ENCODE results near the gene MRPS31. TPM values are rescaled to one million over a fixed set of nuclear protein-coding genes. Genes with fewer than 3 reads are reported as not detected.

The MRPS31 gene
- polyA plus RNA-seq, 1 experiment, result 22.8 TPM

DNA sequence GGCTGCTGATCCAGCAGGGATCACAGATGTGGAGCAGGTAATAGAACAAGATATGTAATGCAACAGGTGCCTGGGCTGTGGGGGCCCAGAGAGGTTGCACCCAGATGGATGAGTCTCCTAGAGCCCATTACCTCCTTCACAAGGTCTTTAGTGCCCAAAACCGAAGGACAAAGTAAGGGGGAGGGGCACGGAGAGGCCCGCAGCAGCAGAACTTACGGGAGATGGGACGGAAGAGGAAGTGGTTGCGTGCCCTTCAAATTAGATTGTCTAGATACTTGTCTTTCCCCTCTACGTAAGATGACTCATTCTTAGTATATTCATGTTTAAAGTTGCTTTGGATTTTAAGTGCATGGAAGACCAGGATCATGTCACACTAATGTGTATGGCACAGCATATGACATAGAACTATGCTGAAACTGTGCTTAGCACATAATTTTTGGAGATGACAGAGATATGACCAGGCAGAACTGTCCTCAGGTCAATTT, 5.7 kb upstream of the MRPS31 start:
- CTCF ChIA-PET, result interaction anchor here (0.7 to 2.7 kb wide), 12 partner anchors 8 to 1094 kb away, joined by 3 to 13 read pairs (median 6); partner anchors contain the start of gene SLC25A15
- H3K4me3 ChIP-seq (ENCODE audit: low read depth, low read length), result no peak overlapping the region
- DNase-seq (ENCODE audit: low read depth, low spot score), result no peak
- POLR2A ChIA-PET, result no interaction called here
- H3K27me3 ChIP-seq (ENCODE audit: control insufficient read depth, insufficient read depth, low read length), result no peaks in the 10 kb centered on the region
- H3K9me3 ChIP-seq (ENCODE audit: control insufficient read depth, insufficient read depth, low read length), result no peaks in the 10 kb centered on the region
- H3K27ac ChIP-seq (ENCODE audit: low read depth, low read length), result no peak overlapping the region
- TF ChIP-seq CTCF (IDR thresholded peaks at IDR 0.05; ENCODE audit: low read depth, low read length), result no peak

DNA sequence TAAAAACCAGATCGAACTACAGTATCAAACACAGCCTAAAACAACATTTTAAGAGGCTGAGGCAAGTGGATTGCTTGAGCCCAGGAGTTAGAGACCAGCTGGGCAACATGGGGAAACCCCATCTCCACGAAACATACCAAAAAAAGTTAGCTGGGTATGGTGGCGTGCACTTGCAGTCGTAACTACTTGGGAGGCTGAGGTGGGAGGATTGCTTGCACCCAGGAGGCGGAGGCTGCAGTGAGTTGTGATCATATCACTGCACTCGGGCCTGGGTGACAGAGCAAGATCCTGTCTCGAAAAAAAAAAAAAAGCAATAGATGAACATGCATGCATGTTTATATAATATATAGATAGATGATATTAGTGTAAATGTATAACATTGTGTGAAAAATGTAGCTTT, 5.2 kb upstream of the MRPS31 start:
- no peak overlapping the region for H3K4me3 ChIP-seq (ENCODE audit: low read depth, low read length)
- ChIA-PET POLR2A (no interaction called here), CTCF (interaction anchor here (0.8 to 1.9 kb wide), 3 partner anchors 11 to 145 kb away, joined by 3 to 7 read pairs (median 7); no protein-coding TSS in a partner anchor)
- DNase-seq (ENCODE audit: low read depth, low spot score), result no peak
- no peak overlapping the region for H3K27ac ChIP-seq (ENCODE audit: low read depth, low read length)
- no peaks in the 10 kb centered on the region for H3K9me3 ChIP-seq (ENCODE audit: control insufficient read depth, insufficient read depth, low read length)
- no peak for TF ChIP-seq CTCF (IDR thresholded peaks at IDR 0.05; ENCODE audit: low read depth, low read length)
- no peaks in the 10 kb centered on the region for H3K27me3 ChIP-seq (ENCODE audit: control insufficient read depth, insufficient read depth, low read length)

DNA sequence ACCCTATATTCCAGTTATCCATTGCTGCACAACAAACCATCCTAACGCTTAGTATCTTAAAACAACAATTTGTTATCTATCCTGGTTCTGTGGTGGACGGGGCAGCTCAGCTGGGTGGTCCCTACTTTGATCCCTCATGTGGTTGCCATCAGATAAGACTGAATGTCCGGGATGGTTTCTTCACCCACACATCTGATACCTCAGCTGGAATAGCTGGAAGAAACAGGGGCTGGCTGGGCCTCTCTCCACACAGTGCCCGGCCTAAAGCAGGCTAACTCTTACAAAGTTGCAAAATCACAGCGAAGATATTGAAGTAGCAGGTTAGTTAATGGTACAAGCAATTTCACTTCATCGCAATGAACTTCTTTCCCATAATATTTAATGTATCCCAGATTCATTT, 3.7 kb upstream of the MRPS31 start:
- ChIA-PET POLR2A (no interaction called here), CTCF (interaction anchor here (1.0 kb wide), 1 partner anchor 706 kb away, joined by 3 read pairs; no protein-coding TSS in a partner anchor)
- Histone ChIP-seq H3K9me3 (ENCODE audit: control insufficient read depth, insufficient read depth, low read length) (no peaks in the 10 kb centered on the region), H3K27me3 (ENCODE audit: control insufficient read depth, insufficient read depth, low read length) (no peaks in the 10 kb centered on the region), H3K27ac (ENCODE audit: low read depth, low read length) (no peak overlapping the region), H3K4me3 (ENCODE audit: low read depth, low read length) (no peak overlapping the region)
- no peak for DNase-seq (ENCODE audit: low read depth, low spot score)
- no peak for TF ChIP-seq CTCF (IDR thresholded peaks at IDR 0.05; ENCODE audit: low read depth, low read length)

- no peak for TF ChIP-seq CTCF (IDR thresholded peaks at IDR 0.05; ENCODE audit: low read depth, low read length)
- no peak overlapping the region for H3K27ac ChIP-seq (ENCODE audit: low read depth, low read length)
- no peak overlapping the region for H3K4me3 ChIP-seq (ENCODE audit: low read depth, low read length)
- H3K27me3 ChIP-seq (ENCODE audit: control insufficient read depth, insufficient read depth, low read length), result no peaks in the 10 kb centered on the region
- POLR2A ChIA-PET, result no interaction called here
- CTCF ChIA-PET, result no interaction called here
- H3K9me3 ChIP-seq (ENCODE audit: control insufficient read depth, insufficient read depth, low read length), result no peaks in the 10 kb centered on the region
- DNase-seq (ENCODE audit: low read depth, low spot score), result no peak
These were observed 1.9 kb upstream of the MRPS31 start for GRCh38 chr13:40772765-40773473.

GRCh38 chr13:40770609-40770933, 419 bp downstream of the MRPS31 start:
- no peak for DNase-seq (ENCODE audit: low read depth, low spot score)
- POLR2A ChIA-PET, result interaction anchor here (0.6 kb wide), 1 partner anchor 14 kb away, joined by 3 read pairs; no protein-coding TSS in a partner anchor
- H3K27ac ChIP-seq (ENCODE audit: low read depth, low read length), result peak overlapping the region; percentile 83
- peak overlapping the region; percentile 98 for H3K4me3 ChIP-seq (ENCODE audit: low read depth, low read length)
- TF ChIP-seq CTCF (IDR thresholded peaks at IDR 0.05; ENCODE audit: low read depth, low read length), result no peak
- H3K27me3 ChIP-seq (ENCODE audit: control insufficient read depth, insufficient read depth, low read length), result no peaks in the 10 kb centered on the region
- CTCF ChIA-PET, result interaction anchor here (0.9 kb wide), 1 partner anchor 151 kb away, joined by 3 read pairs; no protein-coding TSS in a partner anchor
- H3K9me3 ChIP-seq (ENCODE audit: control insufficient read depth, insufficient read depth, low read length), result no peaks in the 10 kb centered on the region

All from AG04450 (cell line).